Measurements from ENCODE around the gene GALNS. TPM values are rescaled to one million over a fixed set of nuclear protein-coding genes. Genes with fewer than 3 reads are reported as not detected.
A peak's percentile ranks its signal among the peaks of the same experiment; 100 is the strongest.

GALNS gene
- total and polyA plus RNA-seq, 2 of the 4 experiments (the other 2 are of a cell fraction): 7.2 to 32.5 TPM

GRCh38 chr16:88811769-88812512, 44.8 kb downstream of the GALNS start, which contains the start of gene APRT:
Gene APRT (minus strand): TSS chr16:88811928. CDS start chr16:88811899, 29 bp downstream.
- Histone ChIP-seq H3K4me3 (ENCODE audit: insufficient read depth, low read depth, low read length) (peak within 1 kb of the TSS; percentile 60), H4K20me1 (ENCODE audit: insufficient read depth, low read length) (peaks cover 23% of the 10 kb centered on the region), H3K18ac (ENCODE audit: low read depth, low read length) (peak within 1 kb of the TSS; percentile 8; the same call in 1 of the 2 replicates), H3K27me3 (ENCODE audit: control insufficient read depth, insufficient read depth, low read length) (no peaks in the 10 kb centered on the region), H3K9ac (ENCODE audit: low read depth, low read length) (peak within 1 kb of the TSS; percentile 76), H3K56ac (ENCODE audit: extremely low read depth, insufficient read depth, low read length) (peak within 1 kb of the TSS; percentile 50), H4K8ac (ENCODE audit: low read depth in 2 of 2, low read length in 2 of 2) (peak within 1 kb of the TSS; percentile 47 to 90), H3K36me3 (ENCODE audit: control insufficient read depth, insufficient read depth, low read length) (peaks cover 14% of the 10 kb centered on the region), H3K79me1 (ENCODE audit: low read depth in 1 of 2, low read length in 2 of 2) (peaks cover 4 to 30% of the 10 kb centered on the region in 2 experiments; a peak in 2 of 4 replicates), H3K23ac (ENCODE audit: low read depth, low read length) (peak within 1 kb of the TSS; percentile 53; the same call in 1 of the 2 replicates), H3K9me1 (ENCODE audit: insufficient read depth, low read length) (no peaks in the 10 kb centered on the region), H2AFZ (replicated peaks; ENCODE audit: low read length, poor library complexity) (peak within 1 kb of the TSS; percentile 97), H2AK9ac (replicated peaks; ENCODE audit: low read depth, low read length, poor library complexity) (peak within 1 kb of the TSS; percentile 100), H2BK5ac (ENCODE audit: low read depth, low read length, poor library complexity, severe bottlenecking) (peak within 1 kb of the TSS; percentile 82), H3K27ac (ENCODE audit: insufficient read depth, low read length) (peak within 1 kb of the TSS; percentile 84), H2BK15ac (ENCODE audit: low read depth, low read length) (no peak within 1 kb of the TSS; the same call in 2 of the 3 replicates), H3K4me2 (ENCODE audit: low read depth, low read length) (peak within 1 kb of the TSS; percentile 90), H2BK120ac (ENCODE audit: low read depth, low read length) (peak within 1 kb of the TSS; percentile 58; the same call in 1 of the 2 replicates), H2BK20ac (ENCODE audit: low read depth, low read length) (no peak within 1 kb of the TSS), H3K4me1 (ENCODE audit: control insufficient read depth, insufficient read depth, low read length) (peaks cover 12% of the 10 kb centered on the region), H3K4ac (ENCODE audit: low read depth, low read length) (peak within 1 kb of the TSS; percentile 90), H2AK5ac (ENCODE audit: low read depth, low read length) (peak within 1 kb of the TSS; percentile 96), H4K5ac (ENCODE audit: low read depth, low read length) (peak within 1 kb of the TSS; percentile 83), H3K9me3 (ENCODE audit: control insufficient read depth, insufficient read depth, low read length) (no peaks in the 10 kb centered on the region), H4K91ac (ENCODE audit: insufficient read depth, low read depth, low read length) (peak within 1 kb of the TSS; percentile 81), H3K14ac (replicated peaks; ENCODE audit: low read depth, low read length) (peak within 1 kb of the TSS; percentile 84)
- BruUV-seq (replicated peaks): no TSS peak
- dilution Hi-C loops (cut with HindIII; ENCODE audit: low sequenced_read_pairs, unreplicated experiment) (no loop called here), in situ Hi-C loops (cut with MboI; ENCODE audit: low sequenced_read_pairs) (no loop called here), intact Hi-C loops (cut with micrococcal nuclease) (loop anchor here (1.0 to 5.0 kb wide), 3 partner anchors 45 to 405 kb away; partner anchors contain the start of genes TRAPPC2L and ZNF778)
- WGBS, 2 experiments (ENCODE audit: extremely low coverage in 2 of 2, insufficient read length in 1 of 2): 1% methylated on average over 41 of the region's 84 CpGs; no CpG with 5 or more reads in 1 of the 2 experiments
- DNase-seq (peak; percentile 95), ATAC-seq (ENCODE audit: low read depth) (peak; percentile 87)
- ChIA-PET CTCF (interaction anchor here (1.6 to 1.7 kb wide), 2 partner anchors 46 to 75 kb away, joined by 4 to 7 read pairs; partner anchors contain the start of genes GALNS and TRAPPC2L), POLR2A (ENCODE audit: unreplicated experiment) (no interaction called here)
- no peak for TF ChIP-seq ELK1 (IDR thresholded peaks at IDR 0.05; ENCODE audit: borderline replicate concordance, low read depth, low read length)
- peak; percentile 53 for TF ChIP-seq CTCF (conservative IDR thresholded peaks at IDR 0.05; ENCODE audit: low read depth, low read length)
- peak; percentile 37; the same call in 1 of the 2 replicates for TF ChIP-seq USF2 (IDR thresholded peaks at IDR 0.05; ENCODE audit: low read depth, low read length)
- TF ChIP-seq NFE2L2 (IDR thresholded peaks at IDR 0.05; ENCODE audit: low read depth, low read length): no peak
- TF ChIP-seq BHLHE40 (IDR thresholded peaks at IDR 0.05; ENCODE audit: low read depth, low read length): 0 out of 2 replicates have a peak, but pooled peaks have one; percentile 31
- no peak for TF ChIP-seq CEBPB (IDR thresholded peaks at IDR 0.05; ENCODE audit: low read depth, low read length)
- TF ChIP-seq MXI1 (IDR thresholded peaks at IDR 0.05; ENCODE audit: borderline replicate concordance, low read depth, low read length): peak; percentile 85; the same call in 1 of the 2 replicates
- no peak; the same call in 1 of the 2 replicates for TF ChIP-seq MAZ (IDR thresholded peaks at IDR 0.05; ENCODE audit: borderline replicate concordance, low read depth, low read length)
- TF ChIP-seq RAD21 (IDR thresholded peaks at IDR 0.05; ENCODE audit: low read length): peak; percentile 52
- no peak for TF ChIP-seq FOS (IDR thresholded peaks at IDR 0.05; ENCODE audit: low read depth, low read length)
- TF ChIP-seq CHD1 (IDR thresholded peaks at IDR 0.05; ENCODE audit: low read depth, low read length): no peak
- peak; percentile 54 for TF ChIP-seq MAFK (IDR thresholded peaks at IDR 0.05; ENCODE audit: low read depth, low read length)
- TF ChIP-seq RCOR1 (IDR thresholded peaks at IDR 0.05; ENCODE audit: insufficient replicate concordance, low read length): no peak

Measured in IMR-90 (cell line).